ENCODE data around the gene CEP57L1. TPM values are rescaled to one million over a fixed set of nuclear protein-coding genes. Genes with fewer than 3 reads are reported as not detected.

Gene CEP57L1
- total RNA-seq (2022; extraction: Qiagen RNA extraction; ENCODE audit: low read depth): 5.4 to 10.1 TPM (median 7.6 TPM) in 5 replicates

GRCh38 chr6:109095036-109095834 is at the start of gene CEP57L1:
CEP57L1 (plus strand) TSS chr6:109095507; CDS start chr6:109145222, 49,715 bp downstream.

GRCh38 chr6:109094416-109095035 is 781 bp upstream of the CEP57L1 start, which contains the start of gene SESN1:
SESN1 (minus strand) TSS chr6:109094846; CDS start chr6:109094073, 773 bp downstream.

Other genes with a start within 250 kb of the CEP57L1 start
- 2.7 to 3.3 TPM (median 3.1 TPM) in 5 replicates for gene ARMC2, start 247.1 kb upstream of the CEP57L1 start, total RNA-seq (2022; extraction: Qiagen RNA extraction; ENCODE audit: low read depth)
- 7.2 to 10.7 TPM (median 10.2 TPM) in 5 replicates for gene SESN1, start 661 bp upstream of the CEP57L1 start, total RNA-seq (2022; extraction: Qiagen RNA extraction; ENCODE audit: low read depth)